ENCODE measurements around the gene HES4. TPM values are rescaled to one million over a fixed set of nuclear protein-coding genes. Genes with fewer than 3 reads are reported as not detected.
"Not testable (repeated sequence)": the region's sequence is repeated elsewhere in the genome, so short reads cannot be mapped to it uniquely, and the experiment has no call there.

Gene HES4
- total RNA-seq, 1 donor from 2014 or later = 21.2 TPM

DNA sequence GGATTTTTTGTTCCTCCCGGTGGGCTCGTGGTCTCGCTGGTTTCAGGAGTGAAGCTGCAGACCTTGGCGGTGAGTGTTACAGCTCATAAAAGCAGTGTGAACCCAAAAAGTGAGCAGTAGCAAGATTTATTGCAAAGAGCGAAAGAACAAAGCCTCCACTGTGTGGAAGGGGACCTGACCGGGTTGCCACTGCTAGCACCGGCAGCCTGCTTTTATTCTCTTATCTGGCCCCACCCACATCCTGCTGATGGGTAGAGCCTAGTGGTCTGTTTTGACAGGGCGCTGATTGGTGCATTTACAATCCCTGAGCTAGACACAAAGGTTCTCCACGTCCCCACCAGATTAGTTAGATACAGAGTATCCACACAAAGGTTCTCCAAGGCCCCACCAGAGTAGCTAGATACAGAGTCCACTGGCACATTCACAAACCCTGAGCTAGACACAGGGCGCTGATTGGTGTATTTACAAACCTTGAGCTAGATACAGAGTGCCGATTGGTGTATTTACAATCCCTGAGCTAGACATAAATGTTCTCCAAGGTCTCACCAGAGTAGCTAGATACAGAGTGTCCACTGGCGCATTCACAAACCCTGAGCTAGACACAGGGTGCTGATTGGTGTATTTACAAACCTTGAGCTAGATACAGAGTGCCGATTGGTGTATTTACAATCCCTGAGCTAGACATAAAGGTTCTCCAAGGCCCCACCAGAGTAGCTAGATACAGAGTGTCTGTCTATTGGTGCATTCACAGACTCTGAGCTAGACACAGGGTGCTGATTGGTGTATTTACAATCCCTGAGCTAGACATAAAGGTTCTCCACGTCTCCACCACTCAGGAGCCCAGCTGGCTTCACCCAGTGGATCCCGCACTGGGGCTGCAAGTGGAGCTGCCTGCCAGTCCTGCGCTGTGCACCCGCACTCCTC is 17.8 kb upstream of the HES4 start:
- DNase-seq = not testable (repeated sequence)

DNA sequence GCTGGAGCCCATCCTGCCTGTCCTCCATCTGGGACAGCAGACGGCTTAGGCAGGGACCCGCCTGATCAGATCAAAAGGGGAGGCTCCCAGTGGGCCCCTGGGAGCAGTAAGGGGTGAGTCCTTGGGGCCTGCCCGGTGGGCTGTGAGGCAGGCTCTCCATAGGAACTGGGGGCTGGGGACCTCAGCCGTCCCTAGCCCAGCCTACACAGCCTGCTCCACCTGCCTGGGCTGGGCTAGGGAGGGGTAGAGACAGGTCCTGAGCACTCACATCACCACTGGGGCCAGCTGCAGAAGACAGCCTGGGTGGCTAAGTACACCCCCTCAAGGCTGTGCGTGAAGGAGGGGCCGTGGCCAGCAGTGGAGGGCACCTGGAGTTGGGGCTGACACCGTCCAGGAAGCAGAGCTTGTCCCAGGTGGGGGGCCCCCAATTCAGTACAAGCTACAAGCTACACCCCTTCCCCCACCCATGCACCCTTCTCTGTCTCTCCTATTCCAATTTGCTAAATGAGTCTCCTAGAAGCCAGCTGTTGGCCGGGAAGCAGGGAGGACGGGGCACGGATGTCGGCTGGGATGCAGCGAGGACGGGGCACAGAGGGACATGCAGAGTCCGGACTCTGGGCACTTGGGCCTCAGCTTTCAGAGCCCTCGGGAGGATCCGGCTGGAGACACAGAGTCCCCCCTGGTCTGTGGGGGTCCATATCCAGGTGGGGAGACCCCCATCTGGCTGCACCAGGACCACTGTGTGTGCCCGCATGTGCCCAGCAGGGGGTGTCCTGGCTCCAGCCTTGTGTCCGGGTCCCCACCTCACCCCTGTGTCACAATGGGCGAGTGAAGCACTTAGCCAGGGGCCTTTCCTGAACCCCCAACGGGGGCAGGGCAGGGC is 15.1 kb upstream of the HES4 start:
- no peak for DNase-seq

DNA sequence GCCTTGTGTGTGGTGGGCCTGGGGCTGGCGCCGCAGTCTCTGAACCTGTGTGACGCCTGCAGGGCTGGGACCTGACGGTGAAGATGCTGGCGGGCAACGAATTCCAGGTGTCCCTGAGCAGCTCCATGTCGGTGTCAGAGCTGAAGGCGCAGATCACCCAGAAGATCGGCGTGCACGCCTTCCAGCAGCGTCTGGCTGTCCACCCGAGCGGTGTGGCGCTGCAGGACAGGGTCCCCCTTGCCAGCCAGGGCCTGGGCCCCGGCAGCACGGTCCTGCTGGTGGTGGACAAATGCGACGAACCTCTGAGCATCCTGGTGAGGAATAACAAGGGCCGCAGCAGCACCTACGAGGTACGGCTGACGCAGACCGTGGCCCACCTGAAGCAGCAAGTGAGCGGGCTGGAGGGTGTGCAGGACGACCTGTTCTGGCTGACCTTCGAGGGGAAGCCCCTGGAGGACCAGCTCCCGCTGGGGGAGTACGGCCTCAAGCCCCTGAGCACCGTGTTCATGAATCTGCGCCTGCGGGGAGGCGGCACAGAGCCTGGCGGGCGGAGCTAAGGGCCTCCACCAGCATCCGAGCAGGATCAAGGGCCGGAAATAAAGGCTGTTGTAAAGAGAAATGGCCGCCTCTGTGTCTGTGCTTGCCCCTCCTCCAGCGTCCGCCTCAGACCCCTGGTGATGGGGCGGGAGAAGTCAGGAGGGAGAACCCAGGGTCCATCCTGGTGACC is 14.2 kb upstream of the HES4 start:
- DNase-seq = no peak

DNA sequence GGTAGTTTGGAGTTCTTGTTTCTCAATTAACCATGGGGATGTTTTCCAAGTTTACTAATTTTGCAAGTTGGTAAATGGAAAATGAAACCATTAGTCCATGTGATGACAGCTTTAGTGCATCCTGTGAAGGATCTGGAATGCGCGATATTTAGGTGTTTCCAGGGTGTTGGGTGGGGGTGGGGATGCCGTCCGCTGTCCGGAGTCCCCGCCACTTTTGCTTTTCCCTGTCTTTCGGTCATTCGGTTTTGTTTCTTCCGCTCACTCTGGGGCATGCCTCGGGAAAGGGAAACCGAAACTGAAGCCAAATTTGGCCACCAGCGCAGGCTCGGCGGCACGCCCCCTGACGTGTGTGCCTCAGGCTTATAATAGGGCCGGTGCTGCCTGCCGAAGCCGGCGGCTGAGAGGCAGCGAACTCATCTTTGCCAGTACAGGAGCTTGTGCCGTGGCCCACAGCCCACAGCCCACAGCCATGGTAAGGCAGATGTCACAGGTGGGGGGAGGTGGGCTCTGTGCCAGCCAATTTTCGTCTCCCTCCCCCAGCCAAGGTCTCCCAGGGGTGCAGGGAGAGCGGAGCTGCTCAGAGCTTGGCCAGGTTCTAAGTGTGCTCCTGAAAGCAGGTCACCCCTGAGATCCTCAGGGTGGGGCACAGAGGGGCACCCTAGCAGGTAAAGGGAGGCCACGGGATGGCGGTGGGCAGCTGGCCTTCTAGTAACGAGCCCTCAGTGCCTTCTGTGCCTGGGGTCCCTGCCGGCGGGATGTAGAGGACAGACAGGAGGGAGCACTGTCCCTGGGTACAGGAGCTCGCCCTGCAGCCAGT is 13.4 kb upstream of the HES4 start, which contains the start of gene ISG15:
TSS of gene ISG15 (plus strand) at position 393 of the 817 bp plus-strand sequence. CDS start at position 470, 77 bp downstream.
- DNase-seq = peak; percentile 93

DNA sequence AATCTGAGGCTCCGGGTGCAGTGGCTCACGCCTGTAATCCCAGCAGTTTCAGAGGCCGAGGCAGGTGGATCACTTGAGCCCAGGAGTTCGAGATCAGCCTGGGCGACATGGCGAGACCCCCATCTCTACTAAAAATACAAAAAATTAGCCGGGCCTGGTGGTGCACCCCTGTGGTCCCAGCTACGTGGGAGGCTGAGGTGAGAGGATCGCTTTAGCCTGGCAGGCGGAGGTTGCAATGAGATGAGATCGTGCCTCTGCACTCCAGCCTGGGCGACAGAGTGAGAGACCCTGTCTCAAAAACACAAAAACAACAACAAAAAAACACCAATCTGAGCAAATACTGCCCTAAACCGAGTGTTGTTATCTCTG is 12.8 kb upstream of the HES4 start:
- DNase-seq = not testable (repeated sequence)

DNA sequence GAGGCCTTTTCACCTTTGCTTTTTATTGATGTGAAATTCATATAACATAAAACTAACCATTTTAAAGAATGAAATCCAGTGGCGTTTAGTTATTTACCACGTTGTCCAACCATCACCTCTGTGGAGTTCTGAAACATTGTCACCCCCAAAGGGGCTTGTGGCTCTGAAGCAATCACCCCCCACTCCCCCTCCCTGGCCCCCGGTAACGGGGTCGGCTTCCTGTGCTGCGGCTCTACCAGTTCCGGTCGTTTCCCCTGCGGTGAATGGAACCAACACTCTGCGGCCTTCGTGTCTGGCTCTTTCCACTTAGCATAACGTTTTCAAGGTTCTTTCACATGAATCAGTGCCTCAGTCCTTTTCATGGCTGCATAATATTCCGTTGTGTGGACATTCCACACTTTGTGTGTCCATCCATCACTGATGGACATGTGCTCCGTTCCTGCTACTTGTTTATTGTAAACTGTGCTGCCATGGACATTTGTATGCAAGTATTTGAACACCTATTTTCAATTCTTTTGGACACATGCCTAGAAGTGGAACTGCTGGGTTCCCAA is 11.6 kb upstream of the HES4 start:
- no peak for DNase-seq

DNA sequence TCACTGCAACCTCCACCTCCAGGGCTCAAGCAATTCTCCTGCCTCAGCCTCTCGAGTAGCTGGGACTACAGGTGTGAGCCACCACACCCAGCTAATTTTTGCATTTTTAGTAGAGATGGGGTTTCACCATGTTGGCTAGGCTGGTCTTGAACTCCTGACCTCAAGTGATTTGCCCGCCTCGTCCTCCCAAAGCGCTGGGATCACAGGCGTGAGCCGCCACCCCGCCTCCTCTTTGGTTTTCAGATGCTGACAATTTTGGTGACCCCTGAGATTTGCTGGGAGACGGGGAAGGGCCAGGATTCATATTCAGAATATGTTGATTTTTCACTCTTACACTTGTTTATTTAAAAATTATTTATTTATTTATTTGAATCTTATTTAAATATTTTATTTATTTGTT is 10.2 kb upstream of the HES4 start:
- not testable (repeated sequence) for DNase-seq

DNA sequence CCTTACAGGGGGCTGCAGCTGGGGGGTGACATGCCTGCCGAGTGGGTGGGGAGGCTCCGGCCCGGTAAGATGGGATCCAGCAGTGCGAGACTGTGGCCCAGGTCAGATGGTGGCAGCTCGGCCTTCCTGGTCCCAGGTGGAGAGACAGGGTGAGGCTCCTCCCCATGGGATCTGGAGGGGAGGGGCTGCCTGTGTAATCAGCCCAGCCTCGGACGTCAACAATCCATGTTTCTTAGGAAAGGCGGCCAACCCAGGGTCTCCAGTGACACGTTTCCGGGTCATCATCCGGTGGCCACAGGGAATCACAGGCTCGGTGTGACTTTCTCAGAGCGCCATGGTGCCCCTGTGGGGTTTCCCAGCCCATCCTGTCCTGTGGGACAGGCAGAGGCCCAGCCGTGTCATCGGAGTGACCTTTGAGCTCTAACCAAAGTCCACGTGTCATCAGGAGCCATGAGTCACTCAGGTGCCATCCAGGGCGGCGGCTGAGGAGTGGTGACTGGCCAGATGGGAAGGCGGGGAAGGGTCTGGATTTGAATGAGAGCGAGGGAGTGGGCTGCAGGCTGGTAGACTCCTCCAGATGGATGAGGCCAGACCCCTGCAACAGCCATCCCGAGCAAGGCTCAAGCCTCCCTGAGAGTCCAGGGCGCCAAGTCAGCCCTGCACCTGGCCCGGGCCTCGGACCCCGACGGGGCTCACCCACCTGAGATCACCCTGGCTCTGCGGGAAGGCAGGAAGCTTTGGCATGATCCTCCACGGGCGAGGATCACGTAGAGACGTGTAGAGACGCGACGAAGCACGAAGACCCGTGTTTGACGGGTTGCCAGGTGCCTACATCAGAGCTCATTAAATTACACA is 6.6 kb upstream of the HES4 start:
- DNase-seq = peak; percentile 48

DNA sequence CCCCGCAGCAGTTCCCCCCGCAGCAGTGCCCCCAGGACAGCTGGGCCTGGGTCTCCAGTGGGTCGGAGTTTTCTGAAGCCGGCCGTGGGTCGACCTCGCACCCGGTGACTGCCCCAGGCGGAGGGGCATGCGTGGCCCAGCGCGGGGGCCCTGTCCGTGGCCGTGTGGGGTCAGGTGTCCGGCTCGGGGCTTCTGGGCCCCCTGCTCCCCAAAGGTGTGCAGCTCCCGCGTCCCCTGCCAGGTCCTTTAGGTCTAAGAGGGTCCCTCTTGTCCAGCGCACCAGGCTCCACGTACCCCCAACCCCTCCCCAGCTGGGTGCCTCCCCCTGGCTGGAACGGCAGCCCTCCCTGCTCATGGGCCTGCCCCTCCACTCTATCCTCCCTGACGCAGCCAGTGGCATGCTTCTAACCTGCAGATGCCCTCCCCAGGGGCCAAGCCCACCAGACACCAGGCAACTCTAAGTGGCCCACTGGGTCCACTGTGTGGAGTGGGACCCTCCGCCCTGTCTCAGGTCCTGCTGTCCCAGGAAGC is 5.9 kb upstream of the HES4 start:
- DNase-seq = no peak

DNA sequence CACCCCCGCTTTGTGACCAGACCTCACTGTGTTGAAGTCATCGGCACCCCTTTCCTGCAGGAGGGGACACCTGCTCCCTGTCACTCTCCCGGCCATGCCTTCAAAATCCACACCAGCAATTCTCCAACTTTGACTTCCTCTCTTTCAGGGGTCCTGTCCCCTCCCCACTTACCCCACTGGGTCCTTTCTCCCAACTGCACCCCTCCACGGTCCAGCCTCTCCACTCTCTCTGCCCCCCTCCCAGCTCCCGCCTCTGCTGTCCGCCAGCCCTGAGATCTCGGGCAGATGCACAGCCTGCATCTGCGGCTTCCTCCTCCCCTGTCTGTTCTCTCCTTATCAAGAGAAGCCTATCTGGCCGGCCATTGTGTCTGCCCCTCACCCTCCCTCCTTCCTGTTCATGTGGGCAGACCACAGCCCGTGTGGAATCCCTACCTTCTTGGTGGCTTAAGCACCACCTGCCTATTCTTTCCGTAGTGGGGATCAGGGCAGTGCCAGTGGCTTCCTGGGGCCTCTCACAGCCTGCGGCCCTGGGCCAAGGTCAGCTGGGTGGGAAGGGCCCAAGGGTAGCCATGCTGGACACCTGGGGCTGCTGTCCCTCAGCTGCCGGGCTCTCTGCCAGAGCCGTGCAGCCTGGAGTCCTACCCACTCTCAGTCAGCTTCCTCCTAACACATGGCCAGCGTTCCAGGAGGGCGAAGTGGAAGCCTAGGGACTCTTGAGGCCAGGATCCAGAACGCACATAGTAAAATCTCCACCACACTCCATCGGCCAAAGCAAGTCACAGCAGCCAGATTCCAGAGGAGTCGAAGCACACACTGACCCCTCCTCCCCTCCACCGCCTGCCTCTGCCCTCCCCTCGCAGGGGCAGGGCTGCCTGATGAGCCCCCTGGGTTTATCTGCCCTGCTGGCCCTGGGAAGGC is 5.1 kb upstream of the HES4 start:
- peak; percentile 83 for DNase-seq

DNA sequence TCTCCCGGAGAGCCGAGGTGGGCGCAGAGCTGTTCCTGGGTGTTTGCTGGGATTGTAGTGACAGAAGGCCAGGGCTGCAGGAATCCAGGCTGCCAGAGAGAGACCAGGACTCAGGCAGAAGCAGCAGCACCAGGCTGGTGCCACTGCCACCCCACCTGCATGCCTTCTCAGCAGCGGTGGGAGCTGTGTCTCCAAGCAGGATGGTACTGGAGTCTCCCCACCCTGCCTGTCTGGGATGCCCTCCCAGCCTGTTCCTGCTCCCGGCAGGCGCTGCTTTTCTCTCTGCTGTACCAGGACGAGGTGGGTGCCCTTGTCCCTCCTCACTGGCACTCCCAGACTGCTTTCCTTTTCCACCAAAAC is 4.5 kb upstream of the HES4 start:
- DNase-seq = no peak

DNA sequence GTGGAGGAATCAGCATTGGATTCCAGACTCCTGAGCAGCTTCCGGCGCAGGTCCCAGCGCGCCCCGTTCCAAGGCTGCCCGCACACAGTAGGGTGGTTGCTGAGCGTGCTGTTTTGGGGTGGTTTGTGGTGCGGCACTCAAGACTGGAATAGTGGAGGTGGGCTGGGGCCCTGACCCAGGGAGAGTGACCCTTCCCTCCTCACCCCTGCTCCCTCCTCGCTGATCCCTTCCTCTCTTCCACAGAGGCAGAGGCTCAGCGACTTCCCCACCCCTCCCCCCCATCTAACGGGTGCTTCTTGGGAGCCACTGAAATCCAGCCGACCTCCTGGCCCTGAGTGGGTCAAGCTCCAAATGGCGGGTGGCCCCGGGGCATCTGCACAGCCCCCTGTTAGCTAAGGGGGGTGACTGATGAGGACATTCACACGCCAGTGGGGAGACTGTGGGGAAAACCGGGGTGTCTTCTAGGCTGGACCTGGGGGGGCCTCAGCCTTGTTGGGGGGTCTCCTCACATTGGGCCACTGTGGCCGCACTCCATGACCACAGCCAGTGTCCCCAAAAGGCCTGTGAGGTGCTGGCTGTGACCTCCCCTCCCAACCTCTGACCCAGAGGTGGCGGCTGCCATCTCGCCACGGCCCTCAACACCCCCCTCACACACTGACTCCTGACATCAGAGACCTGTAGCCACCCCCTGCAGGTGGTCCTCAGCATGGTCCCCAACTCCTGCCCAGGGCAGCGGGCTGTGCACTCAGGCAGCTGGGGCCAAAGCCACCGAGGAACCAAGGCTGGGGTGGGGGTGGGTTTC is 3.9 kb upstream of the HES4 start:
- DNase-seq = no peak

DNA sequence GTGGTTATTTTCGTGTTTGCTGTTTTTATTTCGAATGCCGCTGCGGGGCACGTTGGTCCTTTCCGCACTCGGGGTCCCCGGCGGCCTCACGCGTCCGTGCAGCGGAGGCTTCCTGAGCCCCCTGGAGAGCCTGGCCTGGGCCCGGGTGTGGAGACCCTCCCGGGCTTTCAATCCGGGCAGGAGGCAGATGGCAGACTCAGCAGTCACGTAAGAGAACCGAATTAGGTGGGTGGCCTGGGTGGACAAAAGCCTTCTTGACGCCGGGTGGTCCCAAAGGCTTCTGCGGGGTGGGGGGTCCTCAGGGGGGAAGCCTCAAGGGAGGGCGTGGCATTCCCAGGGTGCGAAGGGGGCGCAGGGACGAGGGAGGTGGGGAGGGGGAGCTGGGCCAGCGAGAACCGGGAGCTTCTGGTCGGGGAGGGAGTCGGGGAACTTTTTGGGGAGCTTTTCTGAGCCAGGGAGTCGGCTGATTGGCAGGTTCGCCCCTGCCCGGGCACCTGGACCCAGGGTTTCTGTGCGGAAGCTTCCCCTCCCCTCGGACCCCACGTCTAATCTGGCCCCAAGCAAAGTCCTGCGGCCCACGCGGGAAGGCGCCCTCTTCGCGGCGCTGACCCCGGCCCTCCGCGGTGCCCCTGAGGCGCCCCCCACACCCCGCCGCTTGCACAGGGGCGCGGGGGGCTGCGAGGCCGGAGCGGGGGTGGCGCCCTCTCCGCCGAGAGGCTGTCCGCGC is 1.3 kb upstream of the HES4 start:
- DNase-seq = peak; percentile 52

DNA sequence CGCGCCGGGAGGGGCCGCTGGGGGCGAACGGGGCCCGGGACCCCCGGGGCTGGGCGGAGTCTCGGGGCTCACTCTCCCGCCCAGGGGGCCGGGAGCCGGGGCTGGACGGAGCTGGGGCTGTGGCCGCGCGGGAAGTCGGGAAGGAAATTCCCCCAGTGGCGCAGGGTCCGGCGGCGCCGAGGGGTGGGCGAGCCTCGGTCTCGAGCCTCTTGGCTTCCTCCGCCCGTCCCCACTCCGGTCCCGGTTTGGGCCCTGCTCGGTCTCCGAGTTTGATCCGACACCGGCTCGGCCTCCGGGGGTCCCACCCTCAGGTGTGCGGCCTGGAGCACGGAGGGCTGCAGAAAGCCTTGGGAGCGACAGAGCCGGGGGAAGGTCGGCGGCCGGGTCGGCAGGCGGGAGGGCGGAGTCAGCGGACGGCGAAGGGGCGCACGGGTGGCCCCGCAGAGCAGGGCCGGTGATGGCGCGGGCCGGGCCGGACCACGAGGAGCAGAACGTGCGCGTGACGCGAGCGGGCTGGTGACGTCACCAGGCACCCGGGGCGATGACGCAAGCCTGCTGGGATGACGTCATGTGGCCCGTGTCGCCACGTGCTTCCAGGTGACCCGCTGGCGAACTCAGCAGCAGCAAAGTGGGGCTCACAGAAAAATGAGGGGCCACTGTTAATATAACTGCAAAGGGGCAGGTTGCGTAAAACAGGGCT is 610 bp upstream of the HES4 start:
- DNase-seq = peak; percentile 93

DNA sequence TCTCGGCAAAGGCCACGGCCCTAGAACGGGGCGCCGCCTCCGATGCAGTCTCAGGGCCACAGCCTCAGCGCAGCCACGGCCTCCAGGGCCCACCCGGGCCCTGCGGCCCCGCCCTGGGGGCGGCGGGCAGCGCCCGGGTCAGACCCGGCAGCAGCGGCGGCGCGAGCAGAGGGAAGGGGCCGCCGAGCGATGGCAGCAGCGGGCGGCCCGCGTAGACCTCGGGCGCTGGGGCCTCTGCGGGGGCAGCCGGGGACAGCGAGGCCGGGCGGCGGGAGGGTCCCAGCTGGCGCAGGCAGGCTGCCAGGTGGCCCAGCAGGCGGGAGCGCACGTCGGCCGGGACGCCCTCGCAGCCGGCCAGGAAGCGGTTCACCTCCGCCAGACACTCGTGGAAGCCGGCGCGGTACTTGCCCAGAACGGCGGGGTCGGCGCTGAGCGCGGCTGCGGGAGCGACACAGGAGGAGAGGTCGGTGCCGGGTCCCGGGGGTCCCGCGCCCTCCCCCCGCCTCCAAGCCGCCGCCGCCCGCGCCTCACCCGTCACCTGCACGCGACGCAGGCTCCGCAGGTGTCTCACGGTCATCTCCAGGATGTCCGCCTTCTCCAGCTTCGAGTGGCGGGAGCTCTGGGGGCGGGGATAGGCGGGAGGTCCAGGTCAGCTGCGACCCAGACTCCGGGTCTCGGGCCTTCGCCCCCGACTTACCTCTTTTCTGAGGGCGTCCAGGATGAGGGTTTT is 737 bp downstream of the HES4 start:
- peak; percentile 79 for DNase-seq

DNA sequence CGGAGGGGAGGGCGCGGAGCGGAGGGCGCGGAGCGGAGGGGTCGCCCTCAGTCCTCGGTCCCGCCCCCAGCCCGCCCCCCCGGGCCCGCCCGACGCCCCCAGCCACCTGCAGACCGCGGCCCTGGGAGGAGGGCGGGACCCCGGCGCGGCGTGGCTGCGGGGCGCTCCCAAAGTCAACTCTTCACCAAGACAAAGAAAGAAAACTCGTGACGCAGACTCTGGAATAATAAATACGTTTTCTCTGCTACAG is 1.2 kb downstream of the HES4 start:
- DNase-seq = peak; percentile 65
